CD4-positive, alpha-beta T cell (primary cell): ENCODE results near the gene SLC5A2. TPM values are rescaled to one million over a fixed set of nuclear protein-coding genes. Genes with fewer than 3 reads are reported as not detected.
A peak's percentile ranks its signal among the peaks of the same experiment; 100 is the strongest.

Source experiments
- ATAC-seq: fragments of 200-7000 bp; cut with Tn5 transposase; one replicate; pipeline ENCODE4 v1.10.0; 2022; ENCODE audit warnings: mild to moderate bottlenecking; ENCODE audit not compliant: poor library complexity
- CTCF ChIA-PET: fragments of 350-600 bp; sonication (Branson Sonifier 250); formaldehyde crosslinking; loops from one replicate; lab custom pipeline; 2021; ENCODE audit warnings: antibody characterized with exemption, inconsistent platforms; lab: Charles Lee
- POLR2A ChIA-PET: fragments of 350-600 bp; sonication (Branson Sonifier 250); formaldehyde crosslinking; loops from one replicate; lab custom pipeline; 2021; ENCODE audit warnings: antibody characterized with exemption, inconsistent platforms; lab: Charles Lee
- DNase-seq, 14 experiments: peaks; one replicate each; pipeline ENCODE4 v3.0.0-alpha.2; 2013 to 2020; ENCODE audit warnings: mixed read lengths in 2 of 14
- H3K27ac ChIP-seq, 2 donors: one replicate each; pipeline versions ENCODE4 v1.5.1 to v1.7.0; 2013; ENCODE audit warnings: low read length in 2 of 2, low read depth in 1 of 2, mild to moderate bottlenecking in 1 of 2
- H3K27me3 ChIP-seq, 2 experiments: 1 replicate in 1 of 2; 2 replicates in 1 of 2; pipeline versions ENCODE4 v1.6.1 to v1.7.0; 2013; ENCODE audit warnings: low read length in 2 of 2, control low read depth in 1 of 2, mild to moderate bottlenecking in 1 of 2, moderate library complexity in 1 of 2; ENCODE audit not compliant: insufficient read depth in 2 of 2, control insufficient read depth in 1 of 2
- H3K36me3 ChIP-seq: one replicate; pipeline ENCODE4 v1.6.1; 2013; ENCODE audit warnings: low read length, control low read depth; ENCODE audit not compliant: insufficient read depth
- H3K4me1 ChIP-seq: one replicate; pipeline ENCODE4 v1.6.1; 2013; ENCODE audit warnings: low read length, control low read depth; ENCODE audit not compliant: insufficient read depth
- H3K4me3 ChIP-seq: one replicate; pipeline ENCODE4 v1.5.1; 2013; ENCODE audit warnings: mild to moderate bottlenecking, low read length, moderate library complexity
- H3K9me3 ChIP-seq, 2 experiments: 1 replicate in 1 of 2; 2 replicates in 1 of 2; pipeline versions ENCODE4 v1.6.1 to v1.7.0; 2013; ENCODE audit warnings: low read length in 2 of 2, mild to moderate bottlenecking in 2 of 2, control low read depth in 1 of 2, moderate library complexity in 1 of 2; ENCODE audit not compliant: control insufficient read depth in 1 of 2, insufficient read depth in 1 of 2
- H3K27ac Mint-ChIP-seq: one replicate; pipeline ENCODE4 v1.8.0; 2020; ENCODE audit warnings: mixed read lengths
- H3K27me3 Mint-ChIP-seq: one replicate; pipeline ENCODE4 v1.8.0; 2021; ENCODE audit warnings: mixed read lengths
- H3K36me3 Mint-ChIP-seq: one replicate; pipeline ENCODE4 v1.8.0; 2021; ENCODE audit warnings: low read depth, mixed read lengths
- H3K4me1 Mint-ChIP-seq: one replicate; pipeline ENCODE4 v1.8.0; 2021; ENCODE audit warnings: low read depth, mixed read lengths
- H3K4me3 Mint-ChIP-seq: one replicate; pipeline ENCODE4 v1.8.0; 2020; ENCODE audit warnings: mild to moderate bottlenecking, mixed read lengths
- H3K9me3 Mint-ChIP-seq: one replicate; pipeline ENCODE4 v1.8.0; 2020; ENCODE audit warnings: mixed read lengths
- CTCF ChIP-seq: fragments of 200-600 bp; IDR thresholded peaks from one replicate; pipeline ENCODE4 v1.8.0; 2022; ENCODE audit warnings: antibody characterized with exemption, mild to moderate bottlenecking
- intact Hi-C, 2 experiments: fragments of 100-400 bp; cut with DNase I in 1 of 2; cut with micrococcal nuclease in 1 of 2; formaldehyde crosslinking; loops; one replicate each; pipeline versions ENCODE4 v1.15.1 to v1.9.0; 2023 to 2025; cut with DNase I, micrococcal nuclease
- total RNA-seq, 174 experiments: library from RNA in 2 of 174; stranded (reverse) in 2 of 174; gene quantifications; one replicate each; pipeline ENCODE4 v1.2.3 and lab custom pipeline; 2021 to 2026

The SLC5A2 gene
- total RNA-seq, 2 experiments from 2014 or later = 4.1 to 5.3 TPM

DNA sequence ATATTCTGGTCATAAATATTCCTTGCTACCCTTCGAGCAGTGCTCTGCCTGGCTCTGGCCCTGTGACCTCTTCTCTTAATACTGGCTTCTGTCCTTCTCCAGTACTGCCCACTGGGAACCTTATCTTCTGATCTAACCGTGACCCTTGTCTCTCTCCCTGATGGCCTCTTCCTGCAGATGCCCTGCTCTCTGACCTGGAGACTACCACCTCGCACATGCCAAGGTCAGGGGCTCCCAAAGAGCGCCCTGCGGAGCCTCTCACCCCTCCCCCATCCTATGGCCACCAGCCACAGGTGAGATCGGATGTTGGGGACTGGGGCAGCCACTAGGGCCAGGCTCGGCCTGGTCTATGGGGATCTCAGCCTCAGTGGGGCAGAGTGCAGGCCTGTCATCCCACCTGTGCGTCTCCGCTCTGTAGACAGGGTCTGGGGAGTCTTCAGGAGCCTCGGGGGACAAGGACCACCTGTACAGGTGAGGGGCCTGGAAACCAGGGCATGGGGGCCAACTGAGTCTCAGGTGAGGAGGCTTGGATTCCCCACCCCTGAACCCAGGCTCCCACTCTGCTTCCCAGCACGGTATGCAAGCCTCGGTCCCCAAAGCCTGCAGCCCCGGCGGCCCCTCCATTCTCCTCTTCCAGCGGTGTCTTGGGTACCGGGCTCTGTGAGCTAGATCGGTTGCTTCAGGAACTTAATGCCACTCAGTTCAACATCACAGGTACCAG is 9.5 kb upstream of the SLC5A2 start:
- H3K36me3 Mint-ChIP-seq = no peaks in the 10 kb centered on the region
- no peak overlapping the region for H3K4me3 Mint-ChIP-seq
- H3K9me3 Mint-ChIP-seq = no peaks in the 10 kb centered on the region
- Histone ChIP-seq H3K27me3 (peaks cover 10 to 24% of the 10 kb centered on the region in 2 experiments), H3K4me1 (peaks cover 47% of the 10 kb centered on the region), H3K36me3 (no peaks in the 10 kb centered on the region), H3K4me3 (no peak overlapping the region), H3K9me3 (peaks cover 0 to 6% of the 10 kb centered on the region in 2 experiments), H3K27ac (no peak overlapping the region)
- intact Hi-C loops = loop anchor here in 1 of 2 experiments (5.0 kb wide), 1 partner anchor 384 kb away; no protein-coding TSS in a partner anchor
- peaks cover 28% of the 10 kb centered on the region for H3K4me1 Mint-ChIP-seq
- no peak overlapping the region for H3K27ac Mint-ChIP-seq
- peak in 1 of 14 experiments; percentile 23 for DNase-seq
- H3K27me3 Mint-ChIP-seq = peaks cover 13% of the 10 kb centered on the region
- ATAC-seq = no peak
- no peak for TF ChIP-seq CTCF
- ChIA-PET CTCF (no interaction called here), POLR2A (no interaction called here)

DNA sequence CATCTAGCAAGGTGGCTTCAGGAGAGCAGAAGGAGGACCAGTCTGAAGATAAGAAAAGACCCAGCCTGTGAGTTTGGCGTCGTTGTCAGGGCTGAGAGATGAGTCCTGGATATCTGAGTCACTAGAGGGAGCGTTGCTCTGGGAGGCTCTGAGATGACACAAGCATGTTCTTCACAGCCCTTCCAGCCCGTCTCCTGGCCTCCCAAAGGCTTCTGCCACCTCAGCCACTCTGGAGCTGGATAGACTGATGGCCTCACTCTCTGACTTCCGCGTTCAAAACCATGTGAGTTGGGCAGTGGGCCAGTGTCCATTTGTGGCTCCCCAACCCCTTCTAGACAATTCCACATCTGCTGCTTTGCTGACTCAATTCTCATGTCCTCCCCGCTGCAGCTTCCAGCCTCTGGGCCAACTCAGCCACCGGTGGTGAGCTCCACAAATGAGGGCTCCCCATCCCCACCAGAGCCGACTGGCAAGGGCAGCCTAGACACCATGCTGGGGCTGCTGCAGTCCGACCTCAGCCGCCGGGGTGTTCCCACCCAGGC is 8.7 kb upstream of the SLC5A2 start:
- H3K27ac ChIP-seq = no peak overlapping the region
- DNase-seq = peak in 1 of 14 experiments; percentile 9
- ChIA-PET POLR2A (interaction anchor here (3.7 to 6.2 kb wide), 2 partner anchors 15 to 34 kb away, joined by 32 to 69 read pairs; partner anchors contain the start of genes ARMC5 and RUSF1), CTCF (interaction anchor here (1.6 kb wide), 1 partner anchor 14 kb away, joined by 6 read pairs; no protein-coding TSS in a partner anchor)
- H3K27me3 ChIP-seq = peaks cover 10 to 24% of the 10 kb centered on the region in 2 experiments
- peak overlapping the region; percentile 38 for H3K4me3 Mint-ChIP-seq
- no peak for TF ChIP-seq CTCF
- intact Hi-C loops = loop anchor here in 1 of 2 experiments (5.0 kb wide), 1 partner anchor 383 kb away; no protein-coding TSS in a partner anchor
- no peak overlapping the region for H3K27ac Mint-ChIP-seq
- no peak overlapping the region for H3K4me3 ChIP-seq
- no peak for ATAC-seq
- peaks cover 0 to 6% of the 10 kb centered on the region in 2 experiments for H3K9me3 ChIP-seq
- no peaks in the 10 kb centered on the region for H3K36me3 Mint-ChIP-seq
- H3K4me1 Mint-ChIP-seq = peaks cover 28% of the 10 kb centered on the region
- H3K27me3 Mint-ChIP-seq = peaks cover 13% of the 10 kb centered on the region
- no peaks in the 10 kb centered on the region for H3K36me3 ChIP-seq
- peaks cover 47% of the 10 kb centered on the region for H3K4me1 ChIP-seq
- H3K9me3 Mint-ChIP-seq = no peaks in the 10 kb centered on the region

- ChIA-PET CTCF (interaction anchor here (1.6 kb wide), 1 partner anchor 14 kb away, joined by 6 read pairs; no protein-coding TSS in a partner anchor), POLR2A (interaction anchor here (1.0 to 6.2 kb wide), 5 partner anchors 13 to 399 kb away, joined by 3 to 69 read pairs (median 32); partner anchors contain the start of genes ARMC5, RUSF1 and ZNF267)
- Mint-ChIP-seq H3K27me3 (peaks cover 13% of the 10 kb centered on the region), H3K4me1 (peaks cover 28% of the 10 kb centered on the region), H3K27ac (no peak overlapping the region), H3K9me3 (no peaks in the 10 kb centered on the region), H3K36me3 (no peaks in the 10 kb centered on the region), H3K4me3 (peak overlapping the region; percentile 38)
- H3K4me1 ChIP-seq = peaks cover 47% of the 10 kb centered on the region
- ATAC-seq (no peak), DNase-seq (no peak)
- intact Hi-C loops = loop anchor here in 1 of 2 experiments (5.0 kb wide), 1 partner anchor 382 kb away; no protein-coding TSS in a partner anchor
- no peaks in the 10 kb centered on the region for H3K36me3 ChIP-seq
- TF ChIP-seq CTCF = no peak
- no peak overlapping the region for H3K27ac ChIP-seq
- H3K27me3 ChIP-seq = peaks cover 10 to 24% of the 10 kb centered on the region in 2 experiments
- no peak overlapping the region for H3K4me3 ChIP-seq
- peaks cover 0 to 6% of the 10 kb centered on the region in 2 experiments for H3K9me3 ChIP-seq
Observed at GRCh38 chr16:31474773-31475738, 7.9 kb upstream of the SLC5A2 start.
